ENCODE results near the gene HELB. TPM values are rescaled to one million over a fixed set of nuclear protein-coding genes. Genes with fewer than 3 reads are reported as not detected.

The HELB gene
- polyA plus RNA-seq, 2 of the 4 experiments (the other 2 are of a cell fraction) = 1.1 to 5.6 TPM

DNA sequence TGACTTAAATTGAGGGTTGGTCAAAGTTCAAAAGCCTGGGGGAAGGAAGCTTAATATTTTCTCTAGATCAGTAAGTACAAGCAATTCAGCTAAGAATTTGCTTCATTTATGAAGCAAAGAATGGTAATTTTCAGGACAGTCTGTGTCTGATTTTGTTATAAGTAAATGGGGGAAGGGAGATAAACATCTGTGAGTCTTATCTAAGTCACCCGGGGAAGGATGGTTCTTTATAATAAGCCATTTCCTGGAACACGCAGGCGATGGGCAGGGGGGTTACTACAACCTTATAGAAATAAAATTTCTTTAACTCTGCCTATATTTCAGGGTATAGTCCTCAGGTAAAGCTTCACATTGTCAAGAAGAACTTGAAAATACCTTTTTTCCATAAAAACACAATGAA lies 42.9 kb downstream of the HELB start:
- FAIRE-seq = no peak
- H3K9me3 ChIP-seq = no peaks in the 10 kb centered on the region
- no peaks in the 10 kb centered on the region for H3K4me1 ChIP-seq
- DNase-seq (ENCODE audit: low read depth in 1 of 2, low spot score in 1 of 2) = no peak
- ChIA-PET POLR2A (no interaction called here), CTCF (interaction anchor here (1.0 kb wide), 1 partner anchor 8 kb away, joined by 3 read pairs; no protein-coding TSS in a partner anchor)
- ATAC-seq = no peak
- WGBS (ENCODE audit: missing lambda C conversion rate) = 90% methylated on average over 3 of the region's 3 CpGs
- no peak overlapping the region for H3K27ac ChIP-seq
- no peak overlapping the region for H3K4me3 ChIP-seq
- no peak for TF ChIP-seq TFCP2L1 (CRISPR knock-in tag; IDR thresholded peaks at IDR 0.05)
- TF ChIP-seq, protein P1, sequence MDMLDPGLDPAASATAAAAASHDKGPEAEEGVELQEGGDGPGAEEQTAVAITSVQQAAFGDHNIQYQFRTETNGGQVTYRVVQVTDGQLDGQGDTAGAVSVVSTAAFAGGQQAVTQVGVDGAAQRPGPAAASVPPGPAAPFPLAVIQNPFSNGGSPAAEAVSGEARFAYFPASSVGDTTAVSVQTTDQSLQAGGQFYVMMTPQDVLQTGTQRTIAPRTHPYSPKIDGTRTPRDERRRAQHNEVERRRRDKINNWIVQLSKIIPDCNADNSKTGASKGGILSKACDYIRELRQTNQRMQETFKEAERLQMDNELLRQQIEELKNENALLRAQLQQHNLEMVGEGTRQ (IDR thresholded peaks at IDR 0.05) = no peak
- TF ChIP-seq, protein P2, sequence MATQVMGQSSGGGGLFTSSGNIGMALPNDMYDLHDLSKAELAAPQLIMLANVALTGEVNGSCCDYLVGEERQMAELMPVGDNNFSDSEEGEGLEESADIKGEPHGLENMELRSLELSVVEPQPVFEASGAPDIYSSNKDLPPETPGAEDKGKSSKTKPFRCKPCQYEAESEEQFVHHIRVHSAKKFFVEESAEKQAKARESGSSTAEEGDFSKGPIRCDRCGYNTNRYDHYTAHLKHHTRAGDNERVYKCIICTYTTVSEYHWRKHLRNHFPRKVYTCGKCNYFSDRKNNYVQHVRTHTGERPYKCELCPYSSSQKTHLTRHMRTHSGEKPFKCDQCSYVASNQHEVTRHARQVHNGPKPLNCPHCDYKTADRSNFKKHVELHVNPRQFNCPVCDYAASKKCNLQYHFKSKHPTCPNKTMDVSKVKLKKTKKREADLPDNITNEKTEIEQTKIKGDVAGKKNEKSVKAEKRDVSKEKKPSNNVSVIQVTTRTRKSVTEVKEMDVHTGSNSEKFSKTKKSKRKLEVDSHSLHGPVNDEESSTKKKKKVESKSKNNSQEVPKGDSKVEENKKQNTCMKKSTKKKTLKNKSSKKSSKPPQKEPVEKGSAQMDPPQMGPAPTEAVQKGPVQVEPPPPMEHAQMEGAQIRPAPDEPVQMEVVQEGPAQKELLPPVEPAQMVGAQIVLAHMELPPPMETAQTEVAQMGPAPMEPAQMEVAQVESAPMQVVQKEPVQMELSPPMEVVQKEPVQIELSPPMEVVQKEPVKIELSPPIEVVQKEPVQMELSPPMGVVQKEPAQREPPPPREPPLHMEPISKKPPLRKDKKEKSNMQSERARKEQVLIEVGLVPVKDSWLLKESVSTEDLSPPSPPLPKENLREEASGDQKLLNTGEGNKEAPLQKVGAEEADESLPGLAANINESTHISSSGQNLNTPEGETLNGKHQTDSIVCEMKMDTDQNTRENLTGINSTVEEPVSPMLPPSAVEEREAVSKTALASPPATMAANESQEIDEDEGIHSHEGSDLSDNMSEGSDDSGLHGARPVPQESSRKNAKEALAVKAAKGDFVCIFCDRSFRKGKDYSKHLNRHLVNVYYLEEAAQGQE (IDR thresholded peaks at IDR 0.05) = no peak
- TF ChIP-seq FOXS1 (CRISPR knock-in tag; IDR thresholded peaks at IDR 0.05) = no peak
- TF ChIP-seq HEYL (CRISPR knock-in tag; IDR thresholded peaks at IDR 0.05) = no peak
- no peak for TF ChIP-seq TP53 (CRISPR knock-in tag; IDR thresholded peaks at IDR 0.05)
- no peak for TF ChIP-seq SREBF2 (IDR thresholded peaks at IDR 0.05)
- TF ChIP-seq, protein P3, sequence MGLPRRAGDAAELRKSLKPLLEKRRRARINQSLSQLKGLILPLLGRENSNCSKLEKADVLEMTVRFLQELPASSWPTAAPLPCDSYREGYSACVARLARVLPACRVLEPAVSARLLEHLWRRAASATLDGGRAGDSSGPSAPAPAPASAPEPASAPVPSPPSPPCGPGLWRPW (IDR thresholded peaks at IDR 0.05) = no peak
- no peak for TF ChIP-seq BHLHE40 (IDR thresholded peaks at IDR 0.05; ENCODE audit: low read depth, low read length)
- TF ChIP-seq HOXB13 (CRISPR knock-in tag; IDR thresholded peaks at IDR 0.05; ENCODE audit: low read depth) = no peak
- no peak for TF ChIP-seq MAZ (IDR thresholded peaks at IDR 0.05; ENCODE audit: borderline replicate concordance, low read depth, low read length)
- TF ChIP-seq NPAS2 (CRISPR knock-in tag; IDR thresholded peaks at IDR 0.05; ENCODE audit: borderline replicate concordance) = no peak
- TF ChIP-seq CEBPB (IDR thresholded peaks at IDR 0.05) = no peak
- no peak for TF ChIP-seq KDM1A (IDR thresholded peaks at IDR 0.05; ENCODE audit: low read depth)
- TF ChIP-seq, protein P4, sequence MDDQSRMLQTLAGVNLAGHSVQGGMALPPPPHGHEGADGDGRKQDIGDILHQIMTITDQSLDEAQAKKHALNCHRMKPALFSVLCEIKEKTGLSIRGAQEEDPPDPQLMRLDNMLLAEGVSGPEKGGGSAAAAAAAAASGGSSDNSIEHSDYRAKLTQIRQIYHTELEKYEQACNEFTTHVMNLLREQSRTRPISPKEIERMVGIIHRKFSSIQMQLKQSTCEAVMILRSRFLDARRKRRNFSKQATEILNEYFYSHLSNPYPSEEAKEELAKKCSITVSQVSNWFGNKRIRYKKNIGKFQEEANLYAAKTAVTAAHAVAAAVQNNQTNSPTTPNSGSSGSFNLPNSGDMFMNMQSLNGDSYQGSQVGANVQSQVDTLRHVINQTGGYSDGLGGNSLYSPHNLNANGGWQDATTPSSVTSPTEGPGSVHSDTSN (IDR thresholded peaks at IDR 0.05) = no peak
- no peak for TF ChIP-seq MYC (IDR thresholded peaks at IDR 0.05; ENCODE audit: borderline replicate concordance, low read length)
- H3K4me2 ChIP-seq = no peak overlapping the region

DNA sequence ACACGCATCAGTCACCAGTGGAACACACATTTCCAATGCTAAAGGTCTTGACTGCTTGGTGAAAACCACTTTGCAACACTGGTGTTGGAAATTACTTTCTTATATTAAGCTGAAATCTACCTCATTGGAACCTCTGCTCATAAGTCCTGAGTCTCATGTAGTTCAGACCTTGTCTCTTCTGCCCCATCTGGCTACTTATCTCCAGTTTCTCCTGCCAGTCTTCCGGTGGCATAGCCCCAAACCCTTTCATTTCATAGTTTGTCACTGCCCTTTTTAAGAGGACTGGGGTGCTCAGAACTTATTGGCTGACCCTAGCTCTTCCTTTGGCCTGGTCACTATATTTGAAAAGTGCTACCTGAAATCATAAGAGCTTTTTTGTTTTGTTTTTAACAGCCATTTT lies 43.7 kb downstream of the HELB start:
- CTCF ChIA-PET = no interaction called here
- peak; percentile 39 for FAIRE-seq

DNA sequence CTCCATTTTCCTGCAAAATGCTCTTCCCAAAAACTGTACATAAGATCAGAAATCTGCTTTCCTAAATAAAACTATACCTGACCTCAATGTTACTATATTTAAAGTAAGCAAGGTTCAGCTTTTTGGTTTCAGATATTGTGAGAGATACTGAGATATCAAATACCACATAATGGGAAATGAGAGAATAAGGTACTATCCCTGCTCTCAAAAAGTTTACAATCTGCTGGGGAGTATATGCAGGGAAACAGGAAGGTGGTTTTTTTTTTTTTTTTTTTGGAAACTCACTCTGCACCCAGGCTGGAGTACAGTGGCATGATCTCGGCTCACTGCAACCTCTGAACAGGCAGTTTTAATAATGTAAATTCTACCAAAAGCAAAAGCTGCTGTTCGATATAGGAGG lies 49.0 kb downstream of the HELB start:
- ChIA-PET POLR2A (no interaction called here), CTCF (no interaction called here)
- ATAC-seq (no peak), FAIRE-seq (no peak), DNase-seq (ENCODE audit: low read depth in 1 of 2, low spot score in 1 of 2) (no peak)
- Histone ChIP-seq H3K27ac (no peak overlapping the region), H3K4me1 (no peaks in the 10 kb centered on the region), H3K4me3 (no peak overlapping the region), H3K9me3 (no peaks in the 10 kb centered on the region), H3K4me2 (no peak overlapping the region)
- WGBS (ENCODE audit: missing lambda C conversion rate) = 59% methylated on average over 2 of the region's 2 CpGs
- TF ChIP-seq JUN (IDR thresholded peaks at IDR 0.05) (no peak), EHF (CRISPR knock-in tag; IDR thresholded peaks at IDR 0.05) (no peak), PHF8 (IDR thresholded peaks at IDR 0.05; ENCODE audit: borderline replicate concordance, low read depth) (no peak), FOXS1 (CRISPR knock-in tag; IDR thresholded peaks at IDR 0.05) (no peak), RNF2 (IDR thresholded peaks at IDR 0.05; ENCODE audit: borderline replicate concordance, low read depth) (no peak), SMC3 (IDR thresholded peaks at IDR 0.05) (no peak), BHLHE40 (IDR thresholded peaks at IDR 0.05; ENCODE audit: low read depth, low read length) (no peak), JUNB (IDR thresholded peaks at IDR 0.05) (no peak), ZC3H11A (IDR thresholded peaks at IDR 0.05) (no peak), HOXB5 (CRISPR knock-in tag; IDR thresholded peaks at IDR 0.05) (no peak), HEYL (CRISPR knock-in tag; IDR thresholded peaks at IDR 0.05) (no peak), ZNF302 (CRISPR knock-in tag; IDR thresholded peaks at IDR 0.05) (no peak), CBX8 (IDR thresholded peaks at IDR 0.05) (no peak), RCOR1 (IDR thresholded peaks at IDR 0.05; ENCODE audit: low read depth, low read length) (no peak), CBX2 (IDR thresholded peaks at IDR 0.05; ENCODE audit: borderline replicate concordance, low read depth) (no peak)

More for the DNA sequence above, 43.7 kb downstream of the HELB start:
- no peak overlapping the region for H3K4me3 ChIP-seq
- no peak overlapping the region for H3K27ac ChIP-seq
- H3K4me2 ChIP-seq = no peak overlapping the region
- no peaks in the 10 kb centered on the region for H3K9me3 ChIP-seq
- DNase-seq (ENCODE audit: low read depth in 1 of 2, low spot score in 1 of 2) (no peak), ATAC-seq (no peak)
- H3K4me1 ChIP-seq = no peaks in the 10 kb centered on the region
- POLR2A ChIA-PET = no interaction called here
- TF ChIP-seq NR3C1 (IDR thresholded peaks at IDR 0.05) = no peak
- no peak for TF ChIP-seq MAZ (IDR thresholded peaks at IDR 0.05; ENCODE audit: borderline replicate concordance, low read depth, low read length)
- TF ChIP-seq PHF8 (IDR thresholded peaks at IDR 0.05; ENCODE audit: borderline replicate concordance, low read depth) = no peak
- 92% methylated on average over 2 of the region's 2 CpGs for WGBS (ENCODE audit: missing lambda C conversion rate)
